ENCODE data around the gene METRNL.

The METRNL gene

GRCh38 chr17:83067718-83068261, 11.6 kb upstream of the METRNL start:
- no peak for DNase-seq

GRCh38 chr17:83068641-83069570, 10.5 kb upstream of the METRNL start:
- no peak for DNase-seq

DNA sequence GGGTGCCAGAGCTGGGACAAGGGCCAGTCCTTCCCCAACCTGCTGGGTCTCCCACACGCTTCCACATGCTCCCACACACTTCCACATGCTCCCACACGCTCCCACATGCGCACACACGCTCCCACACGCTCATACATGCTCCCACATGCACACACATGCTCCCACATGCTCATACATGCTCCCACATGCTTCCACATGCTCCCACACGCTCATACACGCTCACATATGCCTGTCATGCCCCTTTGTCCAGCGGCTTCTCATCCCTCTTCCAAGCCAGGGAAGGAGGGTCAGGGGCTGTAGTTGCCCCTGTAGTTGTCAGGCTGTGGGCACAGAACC, 9.9 kb upstream of the METRNL start:
- no peak for DNase-seq

DNA sequence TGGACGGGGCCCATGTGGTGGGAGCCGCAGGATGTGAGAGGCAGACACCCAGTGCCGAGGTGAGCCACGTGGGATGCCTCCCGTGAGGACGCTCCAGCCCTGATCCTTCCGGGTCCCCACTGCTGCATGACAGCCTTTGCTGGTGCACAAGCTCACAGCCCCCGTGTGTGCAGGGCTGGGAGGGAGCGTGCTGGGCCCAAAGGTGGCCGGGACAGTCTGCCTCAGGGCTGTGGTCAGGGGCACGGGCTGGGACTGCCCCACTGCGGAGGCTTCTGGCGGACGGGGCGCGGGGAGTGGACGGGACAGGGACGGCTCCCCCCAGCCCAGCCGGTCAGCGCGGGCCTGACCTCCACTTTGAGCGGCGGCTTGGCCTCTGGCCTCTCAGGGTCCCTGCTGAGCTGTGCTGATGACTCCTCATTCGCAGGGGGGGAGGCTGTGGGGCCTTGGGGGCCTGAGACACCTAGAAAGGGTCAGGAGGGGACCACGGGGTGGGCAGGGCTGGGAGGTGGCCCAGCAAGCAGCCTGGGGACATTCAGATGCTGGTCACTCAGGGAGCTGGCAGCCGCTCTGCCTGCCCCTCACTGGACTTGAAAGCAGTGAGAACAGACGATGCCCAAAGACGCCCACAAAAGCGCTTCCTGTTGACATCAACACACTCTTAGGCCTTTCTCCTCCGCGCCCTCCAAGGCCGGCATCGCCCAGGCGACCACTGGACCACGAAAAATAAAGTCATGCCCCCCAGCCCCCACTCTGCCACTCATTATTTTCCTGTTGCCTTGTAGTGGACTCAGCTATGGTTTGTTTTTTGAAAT, 9.3 kb upstream of the METRNL start:
- no peak for DNase-seq

DNA sequence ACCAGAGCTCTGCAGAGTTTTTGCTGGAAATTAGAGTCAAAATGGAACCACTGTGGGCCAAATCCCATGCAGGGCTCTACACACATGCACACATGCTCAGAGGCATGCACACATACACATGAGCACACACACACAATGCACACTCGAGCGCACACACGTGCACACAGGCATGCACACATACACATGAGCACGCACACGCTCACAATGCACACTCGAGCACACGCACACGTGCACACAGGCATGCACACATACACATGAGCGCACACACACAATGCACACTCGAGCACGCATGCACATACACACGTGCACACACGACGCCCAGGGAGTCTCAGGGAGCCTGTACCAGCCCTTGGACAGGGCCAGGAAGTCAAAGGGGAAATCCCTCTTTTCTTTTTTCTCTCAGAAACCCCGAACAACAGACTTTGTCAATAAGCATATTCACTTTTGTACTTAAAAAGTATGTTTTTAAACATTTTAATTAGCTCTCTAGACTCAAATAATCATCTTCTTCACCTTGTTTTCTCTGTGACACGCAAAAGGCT, 8.5 kb upstream of the METRNL start:
- DNase-seq, result no peak

- no peak for DNase-seq
Observed at GRCh38 chr17:83071365-83071764, 8.0 kb upstream of the METRNL start.

DNA sequence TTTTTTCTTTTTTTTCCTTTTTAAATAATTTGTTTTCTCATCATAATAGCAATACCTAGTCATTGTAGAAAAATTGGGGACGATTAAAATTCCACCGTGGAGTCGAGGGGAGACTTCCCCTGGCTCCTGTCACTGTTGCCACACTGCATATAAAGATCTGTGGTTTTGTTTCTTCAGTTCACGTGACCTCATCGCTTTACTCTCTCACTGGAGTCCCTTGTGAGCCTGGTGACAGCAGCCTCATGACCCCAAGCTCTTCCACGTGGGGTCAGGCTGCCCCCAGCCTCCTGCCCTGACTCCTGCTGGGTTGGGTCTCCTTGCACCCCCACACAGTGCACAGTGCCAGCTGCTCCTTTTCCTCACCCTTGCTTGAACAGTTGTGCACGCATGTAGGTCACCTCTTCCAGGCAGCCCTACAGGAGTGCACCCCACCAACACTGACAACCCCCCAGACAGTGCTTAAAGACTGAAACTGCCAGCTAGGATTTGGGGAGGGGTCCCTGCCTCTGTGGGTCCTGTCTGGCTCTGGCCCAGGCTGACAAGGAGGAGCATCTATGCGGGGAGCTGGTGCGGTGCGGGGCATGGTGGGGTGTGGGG, 7.3 kb upstream of the METRNL start:
- no peak for DNase-seq

DNA sequence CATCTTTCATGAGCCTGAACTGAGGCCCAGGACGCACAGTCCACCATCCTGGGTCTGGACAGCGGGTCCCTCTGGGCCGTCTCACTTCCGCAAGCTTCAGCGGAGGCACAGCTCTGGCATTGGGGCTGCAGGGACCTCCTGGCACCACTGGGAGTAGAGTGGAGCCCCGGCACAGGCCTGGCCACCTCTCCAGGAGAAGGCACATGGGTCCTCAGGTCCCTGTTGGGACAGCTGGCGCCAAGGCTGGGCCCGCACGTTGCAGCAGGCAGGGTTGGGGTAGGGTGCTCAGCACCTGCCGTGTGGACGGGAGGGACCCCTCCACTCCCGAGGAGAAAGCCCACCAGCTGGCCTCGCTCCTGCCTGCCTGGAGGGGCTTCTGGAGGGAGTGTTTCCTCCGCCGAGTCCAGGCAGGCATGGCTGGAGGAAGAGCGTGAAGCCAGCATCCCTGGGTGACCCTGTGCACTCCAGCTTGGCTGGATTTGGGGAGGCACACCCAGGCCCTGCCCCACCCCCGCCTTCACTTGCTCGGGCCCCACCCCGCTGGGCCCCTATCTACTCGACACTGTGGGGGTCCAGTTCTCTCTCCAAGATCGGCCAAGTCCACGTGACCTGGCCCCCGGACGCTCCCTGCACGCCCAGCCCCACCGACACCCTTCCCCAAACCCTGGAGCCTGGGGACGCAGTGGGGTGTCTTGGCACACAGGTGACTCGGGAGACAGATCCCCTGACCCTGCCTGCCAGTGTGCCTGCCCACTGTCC, 6.6 kb upstream of the METRNL start:
- no peak for DNase-seq

DNA sequence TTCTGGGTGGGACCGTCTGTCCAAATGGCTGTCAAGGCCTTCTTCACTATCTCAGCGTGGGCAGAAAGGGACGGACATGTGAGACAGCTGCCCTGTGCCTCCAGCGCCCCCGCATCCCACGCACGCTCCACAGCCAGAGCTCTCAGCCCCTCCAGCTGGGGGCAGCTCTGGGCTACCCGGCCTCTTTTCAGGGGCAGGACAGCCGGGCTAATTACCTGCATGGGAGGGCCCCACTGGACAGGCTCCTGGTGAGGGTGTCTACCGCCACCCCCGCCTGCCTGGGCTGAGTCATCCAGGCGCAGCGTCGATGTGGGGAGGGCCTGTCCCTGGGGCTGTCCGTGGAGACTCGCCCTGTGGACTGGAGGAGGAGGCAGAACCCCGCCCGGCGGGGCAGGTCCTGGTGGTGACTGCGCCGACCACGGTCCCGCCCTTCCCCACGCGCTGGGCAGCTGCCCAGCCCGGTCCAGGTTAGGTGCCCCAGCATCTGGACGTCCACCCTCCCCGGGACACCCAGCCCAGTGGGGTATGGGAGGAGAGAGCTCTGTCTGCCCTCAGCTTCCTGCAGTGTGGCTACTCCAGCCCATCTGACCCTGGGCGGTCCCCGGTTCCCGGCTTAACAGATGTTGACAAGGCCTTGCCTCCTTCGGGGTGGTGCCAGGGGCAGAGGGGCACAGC, 5.9 kb upstream of the METRNL start:
- DNase-seq, result no peak

- DNase-seq, result no peak
Observed at GRCh38 chr17:83074486-83075223, 4.8 kb upstream of the METRNL start.

GRCh38 chr17:83075270-83075880, 4.0 kb upstream of the METRNL start:
- no peak for DNase-seq

DNA sequence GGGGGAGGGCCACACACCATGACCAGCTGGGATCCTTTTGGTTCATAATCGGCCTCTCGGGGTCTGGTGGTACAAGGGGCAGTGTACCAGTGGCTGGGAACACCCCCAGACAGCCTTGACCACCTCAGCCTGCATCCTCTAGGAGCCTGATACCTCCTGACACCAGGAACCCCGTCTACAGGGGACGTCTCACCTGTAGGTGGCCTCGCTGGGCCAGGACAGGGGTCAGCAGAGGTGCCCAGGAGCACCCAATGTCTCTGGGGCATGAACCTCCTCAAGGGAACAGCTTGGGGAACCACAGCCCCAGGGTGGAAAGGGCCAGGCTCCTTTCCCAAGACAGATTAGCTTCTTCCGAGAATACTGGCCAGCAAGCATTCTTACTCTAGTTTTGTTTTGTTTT, 2.5 kb upstream of the METRNL start:
- no peak for DNase-seq

GRCh38 chr17:83077411-83077810, 2.0 kb upstream of the METRNL start:
- DNase-seq, result no peak

GRCh38 chr17:83077939-83078338, 1.5 kb upstream of the METRNL start:
- no peak for DNase-seq

DNA sequence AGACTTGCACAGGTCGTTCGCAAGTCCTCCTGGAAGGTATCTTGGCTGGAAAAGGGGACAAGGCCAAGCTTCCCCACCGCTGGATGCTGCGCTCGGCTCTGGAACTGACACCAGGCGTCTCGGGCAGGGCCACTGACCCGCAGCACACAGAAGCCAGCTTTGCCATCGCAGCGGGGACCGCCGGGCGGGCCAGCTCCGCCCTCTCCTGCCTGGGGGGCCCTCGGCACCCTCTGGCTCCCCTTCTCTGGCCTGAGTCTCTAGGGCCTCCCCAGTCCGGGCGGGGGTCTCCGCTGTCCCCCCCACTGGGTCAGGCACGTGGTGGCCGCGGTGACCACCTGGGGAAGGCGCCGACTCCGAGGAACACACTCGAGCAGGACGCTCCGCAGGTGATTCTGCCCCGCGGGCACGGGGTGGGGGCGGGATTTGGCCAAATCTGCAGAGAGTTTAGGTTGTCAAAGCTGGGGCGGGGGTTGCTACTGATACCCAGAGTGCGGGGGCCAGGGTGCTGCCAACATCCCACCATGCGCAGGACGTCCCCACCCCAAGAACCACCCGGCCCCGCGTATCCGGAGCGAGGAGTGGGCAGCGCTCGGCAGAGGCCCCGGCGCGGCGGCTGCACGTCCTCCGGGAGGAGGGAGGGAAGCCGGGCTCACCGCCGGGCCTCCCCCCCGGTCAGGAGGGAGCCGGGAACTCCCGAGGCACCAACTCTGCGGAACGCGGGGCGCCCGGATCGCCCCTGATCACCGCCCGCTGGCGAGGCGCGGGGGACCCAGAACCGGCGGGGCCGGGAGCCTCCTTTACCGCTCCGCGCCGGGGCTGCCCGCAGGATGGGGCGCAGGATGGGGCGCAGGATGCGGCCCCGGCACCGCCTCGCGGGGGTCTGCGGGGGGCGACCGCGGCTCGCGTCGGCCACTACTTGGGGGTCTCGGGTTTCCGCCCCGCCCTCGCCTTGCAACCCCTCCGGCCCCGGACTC, 744 bp upstream of the METRNL start:
- peak in 1 of 2 donors; percentile 26 for DNase-seq

DNA sequence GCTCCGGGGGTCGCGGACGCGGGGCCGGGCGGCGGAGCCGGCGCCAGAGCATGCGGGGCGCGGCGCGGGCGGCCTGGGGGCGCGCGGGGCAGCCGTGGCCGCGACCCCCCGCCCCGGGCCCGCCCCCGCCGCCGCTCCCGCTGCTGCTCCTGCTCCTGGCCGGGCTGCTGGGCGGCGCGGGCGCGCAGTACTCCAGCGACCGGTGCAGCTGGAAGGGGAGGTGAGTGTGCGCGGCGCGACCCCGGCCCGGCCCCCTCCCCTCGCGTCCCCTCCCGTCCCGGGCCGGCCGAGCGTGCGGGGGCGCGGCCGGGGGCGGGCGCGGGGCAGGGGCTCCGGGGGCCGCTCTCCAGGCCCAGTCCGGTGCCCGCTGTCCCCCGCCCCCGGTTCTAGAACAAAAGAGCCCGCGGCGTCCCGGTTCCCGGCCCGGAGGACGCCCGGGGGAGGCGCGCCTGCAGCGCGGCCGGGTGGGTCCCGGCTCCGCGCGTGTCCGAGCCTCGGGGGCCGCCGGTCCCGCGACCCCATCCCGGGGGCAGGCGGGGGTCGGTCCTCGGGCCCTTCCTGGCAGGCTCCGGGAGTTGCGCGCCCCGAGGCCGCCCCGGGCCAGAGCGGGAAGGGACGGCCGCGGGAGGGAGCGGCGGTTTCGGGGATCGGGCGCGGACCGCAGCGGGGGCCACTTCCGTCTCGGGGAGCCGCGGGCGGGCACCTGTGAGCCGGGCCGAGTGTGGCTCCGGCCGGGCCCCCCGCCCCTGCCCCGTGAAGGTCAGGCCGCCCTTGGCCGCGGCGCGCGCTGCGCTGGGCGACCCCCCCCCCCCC, 563 bp downstream of the METRNL start:
- DNase-seq, result peak in 1 of 2 donors; percentile 26

- no peak for DNase-seq
Observed at GRCh38 chr17:83080579-83080857, 1.1 kb downstream of the METRNL start.

DNA sequence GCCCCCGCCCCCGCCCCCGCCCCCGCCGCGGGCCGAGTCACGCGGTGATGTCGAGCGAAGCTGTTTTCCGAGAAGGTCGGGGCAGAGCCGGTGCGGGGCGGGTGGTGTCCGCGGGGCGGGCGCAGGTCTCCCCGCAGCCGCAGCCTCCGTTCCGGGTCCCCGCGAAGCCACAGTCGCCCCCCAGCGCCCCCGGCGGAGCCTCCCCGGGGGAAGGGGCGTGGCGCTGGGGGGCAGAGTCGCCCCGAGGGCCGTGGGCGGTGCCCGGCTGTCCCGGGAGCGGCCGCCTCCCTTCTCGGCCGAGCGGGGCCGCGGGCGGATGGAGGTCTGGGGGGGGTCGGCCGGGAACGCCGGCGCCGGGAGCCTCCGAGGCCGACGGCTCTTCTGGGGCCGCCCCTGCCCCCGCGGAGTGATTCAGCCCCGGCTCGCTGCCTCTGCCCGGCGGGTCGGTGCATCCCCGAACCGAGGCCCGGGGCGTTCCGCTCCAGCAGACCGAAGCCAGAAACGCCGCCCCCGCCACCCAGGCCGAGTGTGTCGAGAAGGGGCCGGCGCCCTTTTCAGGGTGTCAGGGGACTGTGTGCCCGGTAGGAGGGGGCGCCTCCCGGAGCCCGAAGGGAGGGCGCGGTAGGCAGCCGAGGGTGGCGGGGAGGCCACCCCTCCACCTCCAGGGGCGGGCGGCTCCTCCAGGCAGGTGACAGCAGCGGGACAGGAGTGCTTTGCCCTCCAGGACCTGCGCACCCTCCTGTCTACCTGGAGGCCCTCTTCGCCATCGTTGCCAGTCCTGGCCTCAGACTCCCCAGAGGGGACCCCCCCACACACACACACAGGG, 1.7 kb downstream of the METRNL start:
- DNase-seq, result peak; percentile 44 to 55
